ENCODE data around the gene C3orf62. TPM values are rescaled to one million over a fixed set of nuclear protein-coding genes. Genes with fewer than 3 reads are reported as not detected.

The C3orf62 gene
- 1.4 and 2.5 TPM in 2 replicates for total RNA-seq

DNA sequence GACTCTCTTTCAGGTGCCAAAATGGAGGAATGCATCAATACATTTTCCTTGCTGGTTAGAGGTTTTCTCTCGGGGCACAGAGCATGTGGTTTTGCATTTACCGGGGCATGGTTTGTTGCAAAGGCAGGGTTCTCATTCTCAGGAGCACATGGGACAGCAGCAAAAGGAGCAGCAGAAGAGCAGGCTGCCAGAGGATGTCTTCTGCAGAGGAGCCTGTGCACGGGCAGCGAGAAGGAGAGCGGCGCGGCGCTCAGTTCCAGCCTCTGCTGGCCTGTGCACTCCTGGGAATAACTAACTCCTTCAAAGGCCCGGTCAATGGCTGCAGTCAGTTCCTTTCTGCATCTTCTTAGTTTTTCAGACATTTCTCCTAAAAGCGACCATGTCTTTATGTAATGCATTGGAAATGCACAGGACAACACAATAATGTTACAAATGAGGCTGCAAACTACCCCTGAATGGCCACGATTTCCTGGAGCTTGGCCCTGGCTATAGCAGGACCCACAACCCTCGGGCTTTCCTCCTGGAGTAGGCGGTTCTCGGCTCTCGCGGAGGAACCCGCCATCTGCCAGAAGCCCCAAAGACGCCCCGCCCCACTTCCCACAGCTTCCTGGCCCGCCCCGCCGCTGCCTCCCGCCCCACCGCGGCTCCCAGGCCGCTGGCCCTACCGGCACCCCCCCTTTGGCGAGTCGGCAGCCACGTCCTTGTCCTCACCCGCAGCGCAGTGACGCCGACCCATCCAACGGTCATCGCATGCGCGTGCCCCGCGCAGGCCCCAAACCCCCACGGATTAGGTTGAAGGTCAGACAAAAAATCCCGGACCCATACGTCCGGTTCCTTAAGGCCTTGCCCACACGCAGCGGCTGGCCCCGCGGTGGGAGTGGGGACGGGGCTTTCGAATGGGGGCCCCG is at the start of gene C3orf62:
TSS of gene C3orf62 (minus strand) at position 758 of the 908 bp plus-strand sequence. CDS start at position 398, 360 bp downstream.

Other genes with a start within 250 kb of the C3orf62 start
- gene IMPDH2, start 247.8 kb downstream of the C3orf62 start, total RNA-seq, result 262 and 284 TPM in 2 replicates
- gene QRICH1, start 183.2 kb downstream of the C3orf62 start, total RNA-seq, result 47.9 and 58.1 TPM in 2 replicates
- 224 and 239 TPM in 2 replicates for gene QARS1, start 172.5 kb downstream of the C3orf62 start, total RNA-seq
- 57.9 and 59.6 TPM in 2 replicates for gene USP19, start 156.4 kb downstream of the C3orf62 start, total RNA-seq
- 2,135 and 2,279 TPM in 2 replicates for gene LAMB2, start 144.2 kb downstream of the C3orf62 start, total RNA-seq
- 14.1 and 18.4 TPM in 2 replicates for gene CCDC71, start 110.9 kb downstream of the C3orf62 start, total RNA-seq
- gene KLHDC8B, start 105.6 kb downstream of the C3orf62 start, total RNA-seq, result 26.8 and 31.7 TPM in 2 replicates
- 26.0 and 30.0 TPM in 2 replicates for gene USP4, start 62.8 kb upstream of the C3orf62 start, total RNA-seq
- 122 and 194 TPM in 2 replicates for gene GPX1, start 81.1 kb upstream of the C3orf62 start, total RNA-seq
- 516 and 573 TPM in 2 replicates for gene RHOA, start 134.7 kb upstream of the C3orf62 start, total RNA-seq
- 27.7 and 34.1 TPM in 2 replicates for gene TCTA, start 135.2 kb upstream of the C3orf62 start, total RNA-seq
- gene AMT, start 145.2 kb upstream of the C3orf62 start, total RNA-seq, result 0.52 and 1.5 TPM in 2 replicates
- gene NICN1, start 152.1 kb upstream of the C3orf62 start, total RNA-seq, result 10.2 and 11.6 TPM in 2 replicates
- 113 and 115 TPM in 2 replicates for gene DAG1, start 193.0 kb upstream of the C3orf62 start, total RNA-seq

Data from smooth muscle cell of the pulmonary artery (primary cell).